Prostate gland (tissue), 1 donor: Measurements from ENCODE around the gene RRP1.

Experiments
- POLR2A ChIP-seq: fragments of 450-650 bp; IDR thresholded peaks from one replicate; pipeline ENCODE4 v1.6.1; 2016; ENCODE audit warnings: antibody characterized with exemption, mild to moderate bottlenecking
- POLR2AphosphoS5 ChIP-seq: sonication (generic); formaldehyde crosslinking; IDR thresholded peaks from one replicate; pipeline ENCODE4 v1.6.1; 2017; ENCODE audit warnings: antibody characterized with exemption

DNA sequence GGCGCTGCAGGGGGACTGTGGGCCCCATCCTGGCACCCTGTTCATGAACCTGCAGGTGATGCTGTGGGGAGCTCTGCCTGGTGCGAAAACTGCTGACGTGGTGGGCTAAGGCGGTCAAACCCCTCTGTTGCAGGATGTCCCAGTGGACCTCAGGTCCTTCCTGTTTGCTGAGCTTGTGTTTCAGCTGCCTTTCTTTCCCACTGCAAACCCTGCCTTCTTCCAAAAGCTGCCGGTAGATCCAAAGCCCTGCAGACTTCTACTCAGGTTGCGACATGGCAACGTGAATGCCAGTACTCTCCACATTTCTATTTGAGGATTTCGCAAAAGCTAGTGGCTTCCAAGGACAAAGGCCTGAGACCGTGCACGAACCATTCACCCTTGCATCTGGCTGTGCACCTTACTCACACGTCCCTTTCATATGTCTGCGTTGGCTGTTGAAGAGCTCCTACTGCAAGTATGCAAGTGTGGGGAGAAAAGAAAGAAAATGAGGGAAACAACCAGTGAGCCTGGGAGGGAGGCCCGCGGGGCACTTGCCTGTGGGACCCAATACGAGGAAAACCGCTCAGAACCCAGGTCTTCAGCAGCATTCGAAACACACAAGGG is 6.2 kb upstream of the RRP1 start:
- TF ChIP-seq POLR2AphosphoS5 (no peak), POLR2A (no peak)
